K562 (cell line): ENCODE measurements around the gene NUP210. TPM values are rescaled to one million over a fixed set of nuclear protein-coding genes. Genes with fewer than 3 reads are reported as not detected.

Experiments used
- CCNT2 ChIP-seq: IDR thresholded peaks from 2 replicates; pipeline ENCODE4 v1.6.1; 2011; ENCODE audit warnings: borderline replicate concordance, low read depth, mild to moderate bottlenecking, moderate library complexity, mixed read lengths, low read length; ENCODE audit not compliant: insufficient read length; ENCODE audit errors: extremely low read depth
- CEBPG ChIP-seq, 3 experiments: fragments of 200-800 bp in 1 of 3; sonication (Bioruptor generic) in 1 of 3; sonication (generic) in 1 of 3; formaldehyde crosslinking in 1 of 3; IDR thresholded peaks in 2 of 3; conservative IDR thresholded peaks in 1 of 3; 2 replicates each; pipeline versions ENCODE4 v1.6.1 to v1.8.0; 2016 to 2022; ENCODE audit warnings: missing compliant biosample characterization in 2 of 3, missing genetic modification characterization in 2 of 3, mild to moderate bottlenecking in 1 of 3, missing genetic modification reagents in 1 of 3
- DPF2 ChIP-seq: fragments of 450-650 bp; IDR thresholded peaks from 2 replicates; pipeline ENCODE4 v1.6.1; 2016
- ETS2 ChIP-seq: IDR thresholded peaks from 2 replicates; pipeline ENCODE4 v1.6.1; 2016; ENCODE audit warnings: borderline replicate concordance, missing genetic modification characterization, mild to moderate bottlenecking, moderate library complexity, missing compliant biosample characterization; ENCODE audit not compliant: poor library complexity, severe bottlenecking
- FOXK2 ChIP-seq, 2 experiments: fragments of 450-650 bp; IDR thresholded peaks in 1 of 2; conservative IDR thresholded peaks in 1 of 2; 2 replicates each; pipeline ENCODE4 v1.6.1; 2016; ENCODE audit warnings: low read depth in 2 of 2, mild to moderate bottlenecking in 1 of 2
- HDAC3 ChIP-seq: fragments of 450-650 bp; IDR thresholded peaks from 2 replicates; pipeline ENCODE4 v1.6.1; 2018; ENCODE audit warnings: borderline replicate concordance, mild to moderate bottlenecking, moderate library complexity; ENCODE audit not compliant: partially characterized antibody
- MCM5 ChIP-seq: fragments of 450-650 bp; IDR thresholded peaks from 2 replicates; pipeline ENCODE4 v1.6.1; 2016; ENCODE audit warnings: low read depth
- NCOA2 ChIP-seq, 2 experiments: fragments of 450-650 bp; IDR thresholded peaks; 2 replicates each; pipeline ENCODE4 v1.6.1; 2018; ENCODE audit warnings: mild to moderate bottlenecking in 2 of 2, moderate library complexity in 1 of 2; ENCODE audit not compliant: partially characterized antibody in 2 of 2
- NCOA4 ChIP-seq: fragments of 450-650 bp; IDR thresholded peaks from 2 replicates; pipeline ENCODE4 v1.6.1; 2018; ENCODE audit warnings: mild to moderate bottlenecking; ENCODE audit not compliant: partially characterized antibody
- NR1H2 ChIP-seq: sonication (generic); formaldehyde crosslinking; IDR thresholded peaks from 2 replicates; pipeline ENCODE4 v1.4.0; 2020; ENCODE audit warnings: mild to moderate bottlenecking, missing genetic modification reagents
- RHOXF2B ChIP-seq: fragments of 250-450 bp; sonication (Bioruptor Pico); conservative IDR thresholded peaks from 2 replicates; pipeline ENCODE4 v1.5.1; 2021
- SP1 ChIP-seq: sonication (generic); formaldehyde crosslinking; IDR thresholded peaks from 2 replicates; pipeline ENCODE4 v1.8.1; 2022; ENCODE audit warnings: mild to moderate bottlenecking, missing genetic modification reagents
- THRAP3 ChIP-seq: fragments of 450-650 bp; IDR thresholded peaks from 2 replicates; pipeline ENCODE4 v1.6.1; 2016; ENCODE audit warnings: mild to moderate bottlenecking, inconsistent platforms, borderline replicate concordance
- WHSC1 ChIP-seq: IDR thresholded peaks from one replicate; pipeline ENCODE4 v1.6.1; 2012; ENCODE audit warnings: low read length, control low read depth, inconsistent platforms
- ZNF165 ChIP-seq: fragments of 250-450 bp; sonication (Bioruptor Pico); IDR thresholded peaks from 2 replicates; pipeline ENCODE4 v1.4.0; 2020; ENCODE audit warnings: borderline replicate concordance
- ZNF76 ChIP-seq: fragments of 250-450 bp; sonication (Bioruptor Pico); IDR thresholded peaks from 2 replicates; pipeline ENCODE4 v1.4.0; 2020; ENCODE audit warnings: mild to moderate bottlenecking, moderate library complexity, borderline replicate concordance
- ZNF766 ChIP-seq: fragments of 200-800 bp; sonication (Bioruptor generic); conservative IDR thresholded peaks from 2 replicates; pipeline ENCODE4 v1.6.1; 2016; ENCODE audit warnings: missing genetic modification characterization, missing compliant biosample characterization
- ZNF778 ChIP-seq: fragments of 450-650 bp; formaldehyde crosslinking; IDR thresholded peaks from 2 replicates; pipeline ENCODE4 v1.4.0; 2020; ENCODE audit warnings: mild to moderate bottlenecking, moderate library complexity
- ZNF830 ChIP-seq: fragments of 250-450 bp; sonication (Bioruptor Pico); IDR thresholded peaks from 2 replicates; pipeline ENCODE4 v1.5.0; 2021; ENCODE audit warnings: mild to moderate bottlenecking
- polyA plus RNA-seq, 8 experiments: library from polyadenylated mRNA; depleted of rRNA in 4 of 8; stranded (reverse) in 5 of 8; unstranded in 3 of 8; fragments of >200 nt; fragmentation: Nextera tagmentation in 2 of 8; fragmentation: Illumina TruSeq in 1 of 8; extraction: Ambion mirVana in 2 of 8; extraction: Trizol in 1 of 8; gene quantifications; 2 replicates each; pipeline versions ENCODE4 v1.2.1 to v1.2.3, GENCODE V29; 2011 to 2014; ENCODE audit warnings: inconsistent platforms in 1 of 8, missing spikeins in 1 of 8
- total RNA-seq, 7 experiments: library from RNA; depleted of rRNA in 6 of 7; stranded (reverse); fragments of >200 nt in 6 of 7; fragmentation: Illumina TruSeq in 2 of 7; extraction: Trizol in 2 of 7; gene quantifications; 2 replicates each; pipeline versions ENCODE4 v1.2.1 to v1.2.3, GENCODE V29; 2011 to 2021; ENCODE audit warnings: low replicate concordance in 1 of 7
- TF ChIP-seq, protein P1 (sequence below), 3 experiments: fragments of 200-800 bp in 1 of 3; fragments of 250-450 bp in 1 of 3; fragments of 450-650 bp in 1 of 3; sonication (Bioruptor Pico) in 1 of 3; sonication (Bioruptor generic) in 1 of 3; formaldehyde crosslinking in 1 of 3; IDR thresholded peaks; 2 replicates each; pipeline versions ENCODE4 v1.6.1 to v1.8.0; 2016 to 2022; ENCODE audit warnings: mild to moderate bottlenecking in 2 of 3, missing genetic modification characterization in 2 of 3, missing compliant biosample characterization in 1 of 3, moderate library complexity in 1 of 3
- TF ChIP-seq, protein P2 (sequence below): fragments of 200-800 bp; sonication (Bioruptor generic); IDR thresholded peaks from 2 replicates; pipeline ENCODE4 v1.6.1; 2017; ENCODE audit warnings: missing genetic modification characterization, missing compliant biosample characterization

The NUP210 gene
- total and polyA plus RNA-seq, 9 of the 15 experiments (the other 6 are each of a cell fraction or from before 2014, with no cell fraction given) = 1.2 to 138 (median 44.0) TPM

DNA sequence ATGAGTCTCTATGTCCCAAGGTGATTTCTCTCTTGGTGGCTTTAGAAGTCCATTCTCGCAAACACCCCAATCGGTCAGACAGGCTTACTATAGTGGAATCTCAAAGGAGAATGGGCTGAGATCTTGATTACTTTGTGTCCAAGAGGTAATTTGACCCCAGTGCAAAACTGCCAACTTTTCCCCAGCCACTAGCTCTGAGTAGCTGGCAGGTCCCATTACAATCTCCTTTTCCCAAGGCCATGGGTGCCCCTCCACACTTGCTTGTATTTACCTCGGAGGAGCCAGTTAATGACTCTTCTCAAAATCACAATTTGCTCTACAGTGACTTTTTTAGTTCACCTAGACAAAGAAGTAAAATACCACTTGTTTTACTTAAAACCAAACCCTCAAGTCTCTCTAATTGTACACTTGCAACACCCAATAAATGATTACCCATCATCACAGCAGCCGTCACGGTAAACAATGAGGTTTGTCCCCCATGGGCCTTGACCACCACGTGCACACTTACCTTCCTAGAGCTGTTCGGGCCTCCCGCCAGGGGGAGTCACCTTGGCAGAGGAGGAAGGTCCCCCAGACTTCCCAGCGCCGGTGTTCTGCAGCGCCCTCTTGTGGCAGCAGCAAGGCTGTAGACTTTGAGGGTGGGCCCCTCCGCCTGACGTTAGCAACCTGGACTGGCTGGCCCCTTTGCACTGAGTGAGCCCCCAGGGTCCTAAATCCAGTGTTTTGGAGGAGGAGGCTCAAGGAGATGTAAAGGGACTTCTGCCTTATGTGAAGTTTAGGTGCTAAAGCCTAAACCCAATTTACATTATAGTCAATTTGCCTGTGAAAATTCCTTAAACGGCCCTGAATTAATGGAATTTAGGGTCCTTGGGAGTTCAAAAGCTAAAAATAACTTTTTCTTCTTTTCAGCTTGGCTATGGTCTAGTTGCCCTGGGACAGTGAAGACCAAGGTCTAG is 41.3 kb upstream of the NUP210 start (continued):
- no peak for TF ChIP-seq ZNF830 (CRISPR knock-in tag)
- TF ChIP-seq ZNF778 (CRISPR knock-in tag) = no peak
- no peak for TF ChIP-seq ZNF76 (CRISPR knock-in tag)
- TF ChIP-seq, protein P1, sequence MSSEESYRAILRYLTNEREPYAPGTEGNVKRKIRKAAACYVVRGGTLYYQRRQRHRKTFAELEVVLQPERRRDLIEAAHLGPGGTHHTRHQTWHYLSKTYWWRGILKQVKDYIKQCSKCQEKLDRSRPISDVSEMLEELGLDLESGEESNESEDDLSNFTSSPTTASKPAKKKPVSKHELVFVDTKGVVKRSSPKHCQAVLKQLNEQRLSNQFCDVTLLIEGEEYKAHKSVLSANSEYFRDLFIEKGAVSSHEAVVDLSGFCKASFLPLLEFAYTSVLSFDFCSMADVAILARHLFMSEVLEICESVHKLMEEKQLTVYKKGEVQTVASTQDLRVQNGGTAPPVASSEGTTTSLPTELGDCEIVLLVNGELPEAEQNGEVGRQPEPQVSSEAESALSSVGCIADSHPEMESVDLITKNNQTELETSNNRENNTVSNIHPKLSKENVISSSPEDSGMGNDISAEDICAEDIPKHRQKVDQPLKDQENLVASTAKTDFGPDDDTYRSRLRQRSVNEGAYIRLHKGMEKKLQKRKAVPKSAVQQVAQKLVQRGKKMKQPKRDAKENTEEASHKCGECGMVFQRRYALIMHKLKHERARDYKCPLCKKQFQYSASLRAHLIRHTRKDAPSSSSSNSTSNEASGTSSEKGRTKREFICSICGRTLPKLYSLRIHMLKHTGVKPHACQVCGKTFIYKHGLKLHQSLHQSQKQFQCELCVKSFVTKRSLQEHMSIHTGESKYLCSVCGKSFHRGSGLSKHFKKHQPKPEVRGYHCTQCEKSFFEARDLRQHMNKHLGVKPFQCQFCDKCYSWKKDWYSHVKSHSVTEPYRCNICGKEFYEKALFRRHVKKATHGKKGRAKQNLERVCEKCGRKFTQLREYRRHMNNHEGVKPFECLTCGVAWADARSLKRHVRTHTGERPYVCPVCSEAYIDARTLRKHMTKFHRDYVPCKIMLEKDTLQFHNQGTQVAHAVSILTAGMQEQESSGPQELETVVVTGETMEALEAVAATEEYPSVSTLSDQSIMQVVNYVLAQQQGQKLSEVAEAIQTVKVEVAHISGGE (CRISPR knock-in tag; IDR thresholded peaks at IDR 0.05) = no peak
- TF ChIP-seq CCNT2 = no peak
- no peak for TF ChIP-seq NR1H2 (CRISPR knock-in tag)
- 0 out of 2 replicates have a peak, but pooled peaks have one; percentile 34 for TF ChIP-seq DPF2
- TF ChIP-seq SP1 (CRISPR knock-in tag) = 0 out of 2 replicates have a peak, but pooled peaks have one; percentile 40
- TF ChIP-seq NCOA4 = no peak
- no peak for TF ChIP-seq NCOA2 (IDR thresholded peaks at IDR 0.05; ENCODE audit: partially characterized antibody in 2 of 2)
- no peak for TF ChIP-seq THRAP3
- TF ChIP-seq ZNF165 = no peak
- TF ChIP-seq, protein P2, sequence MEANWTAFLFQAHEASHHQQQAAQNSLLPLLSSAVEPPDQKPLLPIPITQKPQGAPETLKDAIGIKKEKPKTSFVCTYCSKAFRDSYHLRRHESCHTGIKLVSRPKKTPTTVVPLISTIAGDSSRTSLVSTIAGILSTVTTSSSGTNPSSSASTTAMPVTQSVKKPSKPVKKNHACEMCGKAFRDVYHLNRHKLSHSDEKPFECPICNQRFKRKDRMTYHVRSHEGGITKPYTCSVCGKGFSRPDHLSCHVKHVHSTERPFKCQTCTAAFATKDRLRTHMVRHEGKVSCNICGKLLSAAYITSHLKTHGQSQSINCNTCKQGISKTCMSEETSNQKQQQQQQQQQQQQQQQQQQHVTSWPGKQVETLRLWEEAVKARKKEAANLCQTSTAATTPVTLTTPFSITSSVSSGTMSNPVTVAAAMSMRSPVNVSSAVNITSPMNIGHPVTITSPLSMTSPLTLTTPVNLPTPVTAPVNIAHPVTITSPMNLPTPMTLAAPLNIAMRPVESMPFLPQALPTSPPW = peak; percentile 34; the same call in 1 of the 2 replicates
- TF ChIP-seq HDAC3 = no peak
- TF ChIP-seq ZNF766 (CRISPR knock-in tag) = no peak
- no peak for TF ChIP-seq FOXK2 (conservative IDR thresholded peaks at IDR 0.05 in 1 of 2, IDR thresholded peaks at IDR 0.05 in 1 of 2; ENCODE audit: low read depth in 2 of 2)
- no peak for TF ChIP-seq WHSC1
- 0 out of 2 replicates have a peak, but pooled peaks have one; percentile 7 for TF ChIP-seq CEBPG (CRISPR knock-in tag; IDR thresholded peaks at IDR 0.05)
- TF ChIP-seq CEBPG (tag; conservative IDR thresholded peaks at IDR 0.05 in 1 of 2, IDR thresholded peaks at IDR 0.05 in 1 of 2) = no peak
- TF ChIP-seq ETS2 = no peak
- TF ChIP-seq MCM5 = no peak
- TF ChIP-seq RHOXF2B (CRISPR knock-in tag) = no peak
